H9 (cell line): ENCODE measurements around the gene MERTK. TPM values are rescaled to one million over a fixed set of nuclear protein-coding genes. Genes with fewer than 3 reads are reported as not detected.

ENCODE experiments used
- DNase-seq: peaks from one replicate; pipeline ENCODE4 v3.0.0-alpha.2; 2017
- H2AFZ ChIP-seq: one replicate; pipeline ENCODE4 v1.6.1; 2013; ENCODE audit warnings: mild to moderate bottlenecking, low read length, control low read depth, moderate library complexity
- H2AK5ac ChIP-seq: 2 replicates; pipeline ENCODE4 v1.6.1; 2013; ENCODE audit warnings: low read length, control low read depth, mixed read lengths; ENCODE audit not compliant: insufficient read length
- H2BK120ac ChIP-seq: one replicate; pipeline ENCODE4 v1.6.1; 2013; ENCODE audit warnings: low read depth, mild to moderate bottlenecking, low read length, control low read depth, inconsistent platforms; ENCODE audit not compliant: poor library complexity, severe bottlenecking
- H2BK12ac ChIP-seq: 2 replicates; pipeline ENCODE4 v1.6.1; 2013; ENCODE audit warnings: low read length, control low read depth, mixed read lengths, low read depth; ENCODE audit not compliant: insufficient read length
- H2BK15ac ChIP-seq: 2 replicates; pipeline ENCODE4 v1.6.1; 2013; ENCODE audit warnings: low read depth, low read length, control low read depth
- H2BK20ac ChIP-seq: one replicate; pipeline ENCODE4 v1.6.1; 2013; ENCODE audit warnings: low read depth, mild to moderate bottlenecking, low read length, control low read depth, inconsistent platforms; ENCODE audit not compliant: poor library complexity, severe bottlenecking
- H2BK5ac ChIP-seq: 2 replicates; pipeline ENCODE4 v1.6.1; 2013; ENCODE audit warnings: low read length, control low read depth, mixed read lengths; ENCODE audit not compliant: insufficient read length
- H3K14ac ChIP-seq: 2 replicates; pipeline ENCODE4 v1.6.1; 2013; ENCODE audit warnings: low read length, control low read depth; ENCODE audit not compliant: insufficient read depth
- H3K18ac ChIP-seq: 2 replicates; pipeline ENCODE4 v1.6.1; 2013; ENCODE audit warnings: low read depth, mild to moderate bottlenecking, mixed read lengths, low read length, control low read depth; ENCODE audit not compliant: insufficient read length
- H3K23ac ChIP-seq: 2 replicates; pipeline ENCODE4 v1.6.1; 2013; ENCODE audit warnings: low read length, control low read depth, mixed read lengths, low read depth; ENCODE audit not compliant: insufficient read length
- H3K23me2 ChIP-seq: 2 replicates; pipeline ENCODE4 v1.6.1; 2013; ENCODE audit warnings: low read depth, mild to moderate bottlenecking, mixed read lengths, low read length, control low read depth; ENCODE audit not compliant: insufficient read length, poor library complexity, severe bottlenecking
- H3K27ac ChIP-seq: 2 replicates; pipeline ENCODE4 v1.5.1; 2013; ENCODE audit warnings: low read length, control low read depth, mixed read lengths, low read depth; ENCODE audit not compliant: insufficient read length
- H3K27me3 ChIP-seq: 2 replicates; pipeline ENCODE4 v1.6.1; 2013; ENCODE audit warnings: low read length, control low read depth, inconsistent platforms; ENCODE audit not compliant: insufficient read depth
- H3K4ac ChIP-seq: 2 replicates; pipeline ENCODE4 v1.6.1; 2013; ENCODE audit warnings: low read depth, mild to moderate bottlenecking, control low read depth, inconsistent platforms, low read length, moderate library complexity
- H3K4me1 ChIP-seq: 2 replicates; pipeline ENCODE4 v1.6.1; 2013; ENCODE audit warnings: low read length, control low read depth, inconsistent platforms; ENCODE audit not compliant: insufficient read depth
- H3K4me2 ChIP-seq: 2 replicates; pipeline ENCODE4 v1.6.1; 2013; ENCODE audit warnings: low read length, control low read depth, mixed read lengths; ENCODE audit not compliant: insufficient read length, insufficient read depth
- H3K56ac ChIP-seq: 2 replicates; pipeline ENCODE4 v1.6.1; 2013; ENCODE audit warnings: low read depth, mild to moderate bottlenecking, mixed read lengths, low read length, control low read depth; ENCODE audit not compliant: insufficient read length
- H3K79me1 ChIP-seq: 2 replicates; pipeline ENCODE4 v1.6.1; 2013; ENCODE audit warnings: low read depth, mild to moderate bottlenecking, moderate library complexity, low read length, control low read depth, inconsistent platforms; ENCODE audit not compliant: insufficient read depth, poor library complexity, severe bottlenecking
- H3K79me2 ChIP-seq: 2 replicates; pipeline ENCODE4 v1.6.1; 2013; ENCODE audit warnings: low read length, control low read depth, inconsistent platforms; ENCODE audit not compliant: insufficient read depth
- H3K9ac ChIP-seq: 2 replicates; pipeline ENCODE4 v1.6.1; 2013; ENCODE audit warnings: low read length, control low read depth, mixed read lengths; ENCODE audit not compliant: insufficient read length; ENCODE audit errors: extremely low read depth
- H3K9me3 ChIP-seq: one replicate; pipeline ENCODE4 v1.6.1; 2013; ENCODE audit warnings: low read depth, low read length, inconsistent platforms; ENCODE audit not compliant: control insufficient read depth
- H3T11ph ChIP-seq: one replicate; pipeline ENCODE4 v1.6.1; 2013; ENCODE audit warnings: mild to moderate bottlenecking, low read length, control low read depth, inconsistent platforms
- H4K20me1 ChIP-seq: one replicate; pipeline ENCODE4 v1.6.1; 2013; ENCODE audit not compliant: control insufficient read depth, insufficient read length, insufficient read depth
- H4K5ac ChIP-seq: 2 replicates; pipeline ENCODE4 v1.6.1; 2013; ENCODE audit warnings: low read depth, mild to moderate bottlenecking, mixed read lengths, low read length, control low read depth; ENCODE audit not compliant: insufficient read length
- H4K8ac ChIP-seq: replicated peaks from 2 replicates; pipeline ENCODE4 v1.6.1; 2013; ENCODE audit warnings: low read length, control low read depth, mixed read lengths, low read depth; ENCODE audit not compliant: insufficient read length
- H4K91ac ChIP-seq: 2 replicates; pipeline ENCODE4 v1.6.1; 2013; ENCODE audit warnings: low read depth, mild to moderate bottlenecking, moderate library complexity, mixed read lengths, low read length, control low read depth; ENCODE audit not compliant: insufficient read length
- H3K27ac Mint-ChIP-seq, 3 experiments: 2 replicates in 2 of 3; 3 replicates in 1 of 3; pipeline ENCODE4 v1.8.0; 2020 to 2021; ENCODE audit warnings: mixed read lengths in 3 of 3, mild to moderate bottlenecking in 1 of 3, moderate library complexity in 1 of 3
- H3K27me3 Mint-ChIP-seq: 2 replicates; pipeline ENCODE4 v1.8.0; 2021; ENCODE audit warnings: low read depth, mild to moderate bottlenecking, moderate library complexity, mixed read lengths
- H3K36me3 Mint-ChIP-seq, 3 experiments: 2 replicates in 2 of 3; 3 replicates in 1 of 3; pipeline ENCODE4 v1.8.0; 2020 to 2021; ENCODE audit warnings: low read depth in 3 of 3, mixed read lengths in 3 of 3; ENCODE audit not compliant: insufficient read depth in 1 of 3
- H3K4me1 Mint-ChIP-seq, 2 experiments: 2 replicates each; pipeline ENCODE4 v1.8.0; 2020; ENCODE audit warnings: mixed read lengths in 2 of 2
- H3K4me3 Mint-ChIP-seq, 2 experiments: 2 replicates in 1 of 2; 3 replicates in 1 of 2; pipeline ENCODE4 v1.8.0; 2020 to 2021; ENCODE audit warnings: mild to moderate bottlenecking in 2 of 2, mixed read lengths in 2 of 2, moderate library complexity in 1 of 2
- H3K9me3 Mint-ChIP-seq, 2 experiments: 2 replicates in 1 of 2; 3 replicates in 1 of 2; pipeline ENCODE4 v1.8.0; 2020; ENCODE audit warnings: mild to moderate bottlenecking in 2 of 2, mixed read lengths in 2 of 2, moderate library complexity in 1 of 2
- WGBS: extraction: QIAGEN DNeasy Blood & Tissue Kit; methylation state at CpG from one replicate; pipeline ENCODE4 v1.1.7; 2013; ENCODE audit warnings: missing lambda C conversion rate, low lambda C conversion rate, mixed read lengths; ENCODE audit not compliant: insufficient read length; ENCODE audit errors: extremely low coverage; 5-methylcytosine and 5-hydroxymethylcytosine counted together
- total RNA-seq: library from RNA; stranded (reverse); gene quantifications from 2 replicates; pipeline ENCODE4 v1.2.1, GENCODE V29; 2021
- TF ChIP-seq, protein P1 (sequence below): fragments of 200-600 bp; sonication (generic); conservative IDR thresholded peaks from 3 replicates; pipeline ENCODE4 v1.8.0; 2021; ENCODE audit warnings: antibody characterized with exemption, mild to moderate bottlenecking

The MERTK gene
- total RNA-seq, 1 experiment from 2014 or later, result 4.8 TPM

DNA sequence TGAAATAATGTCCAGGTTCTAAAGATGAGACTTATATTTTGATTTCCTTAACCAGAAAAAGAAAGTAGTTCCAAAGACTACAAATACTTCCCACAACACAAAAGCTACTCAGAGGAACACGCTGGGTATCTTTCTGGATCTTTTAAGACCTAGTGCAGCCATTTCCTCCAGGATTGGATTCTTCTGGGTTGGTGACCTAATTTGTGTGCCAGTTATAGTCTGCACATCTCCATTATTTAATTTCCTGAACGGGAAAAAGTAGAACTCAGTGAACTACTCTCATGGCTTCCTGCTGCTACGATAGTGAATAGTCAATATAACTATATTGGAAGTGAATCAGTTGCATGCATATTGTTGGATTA lies 158.2 kb downstream of the MERTK start:
- Mint-ChIP-seq H3K36me3 (peaks cover 0 to 6% (median 4%) of the 10 kb centered on the region in 3 experiments; a peak in 2 of 7 replicates), H3K9me3 (no peaks in the 10 kb centered on the region), H3K4me3 (peak overlapping the region; percentile 90 to 92), H3K27me3 (peaks cover 9% of the 10 kb centered on the region), H3K4me1 (peaks cover 13 to 23% of the 10 kb centered on the region in 2 experiments), H3K27ac (peak overlapping the region in 1 of 3 experiments; percentile 21; a peak in 1 of 7 replicates)
- Histone ChIP-seq H3K14ac (no peak overlapping the region), H3K27ac (no peak overlapping the region), H3K4me1 (no peaks in the 10 kb centered on the region), H4K91ac (no peak overlapping the region), H3K4me2 (peak overlapping the region; percentile 70), H2AK5ac (no peak overlapping the region), H3K9me3 (no peaks in the 10 kb centered on the region), H4K8ac (no peak overlapping the region), H2BK5ac (no peak overlapping the region), H3K9ac (no peak overlapping the region), H2BK12ac (no peak overlapping the region), H3T11ph (no peak overlapping the region), H2BK15ac (no peak overlapping the region), H3K79me2 (no peaks in the 10 kb centered on the region), H3K4ac (no peak overlapping the region), H4K20me1 (no peaks in the 10 kb centered on the region), H3K23me2 (peaks cover 6% of the 10 kb centered on the region), H3K27me3 (no peaks in the 10 kb centered on the region), H3K23ac (no peak overlapping the region), H3K56ac (no peak overlapping the region), H3K18ac (no peak overlapping the region), H2BK120ac (no peak overlapping the region), H4K5ac (no peak overlapping the region), H2AFZ (no peak overlapping the region), H2BK20ac (no peak overlapping the region), H3K79me1 (no peaks in the 10 kb centered on the region)
- DNase-seq, result no peak
- no CpG with 5 or more reads among the region's 3 CpGs for WGBS
- TF ChIP-seq, protein P1, sequence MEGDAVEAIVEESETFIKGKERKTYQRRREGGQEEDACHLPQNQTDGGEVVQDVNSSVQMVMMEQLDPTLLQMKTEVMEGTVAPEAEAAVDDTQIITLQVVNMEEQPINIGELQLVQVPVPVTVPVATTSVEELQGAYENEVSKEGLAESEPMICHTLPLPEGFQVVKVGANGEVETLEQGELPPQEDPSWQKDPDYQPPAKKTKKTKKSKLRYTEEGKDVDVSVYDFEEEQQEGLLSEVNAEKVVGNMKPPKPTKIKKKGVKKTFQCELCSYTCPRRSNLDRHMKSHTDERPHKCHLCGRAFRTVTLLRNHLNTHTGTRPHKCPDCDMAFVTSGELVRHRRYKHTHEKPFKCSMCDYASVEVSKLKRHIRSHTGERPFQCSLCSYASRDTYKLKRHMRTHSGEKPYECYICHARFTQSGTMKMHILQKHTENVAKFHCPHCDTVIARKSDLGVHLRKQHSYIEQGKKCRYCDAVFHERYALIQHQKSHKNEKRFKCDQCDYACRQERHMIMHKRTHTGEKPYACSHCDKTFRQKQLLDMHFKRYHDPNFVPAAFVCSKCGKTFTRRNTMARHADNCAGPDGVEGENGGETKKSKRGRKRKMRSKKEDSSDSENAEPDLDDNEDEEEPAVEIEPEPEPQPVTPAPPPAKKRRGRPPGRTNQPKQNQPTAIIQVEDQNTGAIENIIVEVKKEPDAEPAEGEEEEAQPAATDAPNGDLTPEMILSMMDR, result no peak
